Endodermal cell (in vitro differentiated cells): Measurements from ENCODE around the gene SSR3. TPM values are rescaled to one million over a fixed set of nuclear protein-coding genes. Genes with fewer than 3 reads are reported as not detected.

ENCODE experiments used
- DNase-seq: peaks from one replicate; pipeline ENCODE4 v3.0.0-alpha.2; 2017
- H3K27ac ChIP-seq: 2 replicates; pipeline ENCODE4 v1.5.1; 2013; ENCODE audit warnings: mild to moderate bottlenecking, low read depth, low read length, moderate library complexity
- H3K27me3 ChIP-seq: 2 replicates; pipeline ENCODE4 v1.6.1; 2013; ENCODE audit warnings: mild to moderate bottlenecking, low read length, moderate library complexity; ENCODE audit not compliant: insufficient read depth, control insufficient read depth, poor library complexity, severe bottlenecking
- H3K36me3 ChIP-seq: 2 replicates; pipeline ENCODE4 v1.7.0; 2013; ENCODE audit warnings: mild to moderate bottlenecking, low read length, moderate library complexity; ENCODE audit not compliant: control insufficient read depth, insufficient read depth
- H3K4me1 ChIP-seq: one replicate; pipeline ENCODE4 v1.7.0; 2013; ENCODE audit warnings: low read length; ENCODE audit not compliant: control insufficient read depth, insufficient read depth
- H3K4me3 ChIP-seq: 2 replicates; pipeline ENCODE4 v1.5.1; 2013; ENCODE audit warnings: mild to moderate bottlenecking, low read length, moderate library complexity
- H3K9ac ChIP-seq: 2 replicates; pipeline ENCODE4 v1.6.1; 2013; ENCODE audit warnings: mild to moderate bottlenecking, low read length, moderate library complexity; ENCODE audit not compliant: poor library complexity, severe bottlenecking; ENCODE audit errors: extremely low read depth
- H3K9me3 ChIP-seq: 2 replicates; pipeline ENCODE4 v1.6.1; 2013; ENCODE audit warnings: mild to moderate bottlenecking, low read length, moderate library complexity; ENCODE audit not compliant: control insufficient read depth
- H3K27ac Mint-ChIP-seq: 2 replicates; pipeline ENCODE4 v1.8.0; 2020; ENCODE audit warnings: mixed read lengths
- H3K27me3 Mint-ChIP-seq: 2 replicates; pipeline ENCODE4 v1.8.0; 2021; ENCODE audit warnings: mild to moderate bottlenecking, mixed read lengths; ENCODE audit not compliant: insufficient read depth
- H3K36me3 Mint-ChIP-seq: 2 replicates; pipeline ENCODE4 v1.8.0; 2020; ENCODE audit warnings: low read depth, mixed read lengths
- H3K4me1 Mint-ChIP-seq: 2 replicates; pipeline ENCODE4 v1.8.0; 2020; ENCODE audit warnings: mixed read lengths
- H3K4me3 Mint-ChIP-seq: 2 replicates; pipeline ENCODE4 v1.8.0; 2020; ENCODE audit warnings: mild to moderate bottlenecking, moderate library complexity, mixed read lengths
- H3K9me3 Mint-ChIP-seq: 2 replicates; pipeline ENCODE4 v1.8.0; 2020; ENCODE audit warnings: mild to moderate bottlenecking, mixed read lengths
- WGBS, 2 experiments: methylation state at CpG; one replicate each; pipeline versions ENCODE4 v1.1.5 to v1.1.7; 2013; ENCODE audit warnings: missing lambda C conversion rate in 2 of 2, mixed read lengths in 1 of 2; ENCODE audit not compliant: insufficient coverage in 1 of 2, insufficient read length in 1 of 2; 5-methylcytosine and 5-hydroxymethylcytosine counted together
- total RNA-seq, 2 donors: library from RNA; stranded (reverse); fragmentation: NEBNext Ultra II Directional in 1 of 2; extraction: Animal tissue kit (Norgen Biotek cat#: 25700) in 1 of 2; gene quantifications; 2 replicates in 1 of 2; 3 replicates in 1 of 2; pipeline ENCODE4 v1.2.1, GENCODE V29; 2021
- TF ChIP-seq, protein P1 (sequence below): fragments of 200-600 bp; sonication (generic); conservative IDR thresholded peaks from 2 replicates; pipeline ENCODE4 v1.5.0; 2021; ENCODE audit warnings: antibody characterized with exemption, mild to moderate bottlenecking

The SSR3 gene
- total RNA-seq, 2 donors from 2014 or later, result 187 to 200 TPM

DNA sequence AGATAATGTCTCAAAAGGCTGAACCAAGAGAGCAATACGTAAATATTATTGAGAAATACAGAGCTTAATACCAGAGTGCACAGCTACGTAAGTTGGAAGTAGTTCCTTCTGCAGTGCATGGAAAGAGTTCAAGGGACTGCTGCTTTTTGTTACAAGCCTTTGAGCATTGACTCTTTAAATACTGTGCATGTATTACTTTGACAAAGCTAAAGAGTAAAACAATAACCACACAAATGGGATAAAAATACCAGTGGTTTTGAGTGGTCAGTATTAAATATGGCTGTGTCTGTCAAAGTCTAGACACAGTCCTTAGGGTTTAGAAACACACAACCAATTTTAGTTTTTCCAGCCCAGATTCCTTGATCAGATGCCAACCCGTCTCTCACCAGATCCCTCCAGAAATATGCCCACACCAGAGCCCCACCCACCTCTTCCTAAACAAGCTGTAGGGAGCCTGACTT is 62.1 kb downstream of the SSR3 start:
- H3K36me3 Mint-ChIP-seq, result no peaks in the 10 kb centered on the region
- Histone ChIP-seq H3K36me3 (no peaks in the 10 kb centered on the region), H3K27me3 (no peaks in the 10 kb centered on the region), H3K4me3 (no peak overlapping the region), H3K9ac (no peak overlapping the region), H3K27ac (no peak overlapping the region), H3K4me1 (no peaks in the 10 kb centered on the region), H3K9me3 (peaks cover 6% of the 10 kb centered on the region)
- WGBS, 2 experiments, result 89 to 90% methylated on average over 2 to 3 of the region's 3 CpGs
- no peak for DNase-seq
- H3K27ac Mint-ChIP-seq, result no peak overlapping the region
- no peaks in the 10 kb centered on the region for H3K27me3 Mint-ChIP-seq
- peaks cover 12% of the 10 kb centered on the region for H3K9me3 Mint-ChIP-seq
- H3K4me3 Mint-ChIP-seq, result no peak overlapping the region
- TF ChIP-seq, protein P1, sequence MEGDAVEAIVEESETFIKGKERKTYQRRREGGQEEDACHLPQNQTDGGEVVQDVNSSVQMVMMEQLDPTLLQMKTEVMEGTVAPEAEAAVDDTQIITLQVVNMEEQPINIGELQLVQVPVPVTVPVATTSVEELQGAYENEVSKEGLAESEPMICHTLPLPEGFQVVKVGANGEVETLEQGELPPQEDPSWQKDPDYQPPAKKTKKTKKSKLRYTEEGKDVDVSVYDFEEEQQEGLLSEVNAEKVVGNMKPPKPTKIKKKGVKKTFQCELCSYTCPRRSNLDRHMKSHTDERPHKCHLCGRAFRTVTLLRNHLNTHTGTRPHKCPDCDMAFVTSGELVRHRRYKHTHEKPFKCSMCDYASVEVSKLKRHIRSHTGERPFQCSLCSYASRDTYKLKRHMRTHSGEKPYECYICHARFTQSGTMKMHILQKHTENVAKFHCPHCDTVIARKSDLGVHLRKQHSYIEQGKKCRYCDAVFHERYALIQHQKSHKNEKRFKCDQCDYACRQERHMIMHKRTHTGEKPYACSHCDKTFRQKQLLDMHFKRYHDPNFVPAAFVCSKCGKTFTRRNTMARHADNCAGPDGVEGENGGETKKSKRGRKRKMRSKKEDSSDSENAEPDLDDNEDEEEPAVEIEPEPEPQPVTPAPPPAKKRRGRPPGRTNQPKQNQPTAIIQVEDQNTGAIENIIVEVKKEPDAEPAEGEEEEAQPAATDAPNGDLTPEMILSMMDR, result no peak
- peaks cover 2% of the 10 kb centered on the region for H3K4me1 Mint-ChIP-seq

DNA sequence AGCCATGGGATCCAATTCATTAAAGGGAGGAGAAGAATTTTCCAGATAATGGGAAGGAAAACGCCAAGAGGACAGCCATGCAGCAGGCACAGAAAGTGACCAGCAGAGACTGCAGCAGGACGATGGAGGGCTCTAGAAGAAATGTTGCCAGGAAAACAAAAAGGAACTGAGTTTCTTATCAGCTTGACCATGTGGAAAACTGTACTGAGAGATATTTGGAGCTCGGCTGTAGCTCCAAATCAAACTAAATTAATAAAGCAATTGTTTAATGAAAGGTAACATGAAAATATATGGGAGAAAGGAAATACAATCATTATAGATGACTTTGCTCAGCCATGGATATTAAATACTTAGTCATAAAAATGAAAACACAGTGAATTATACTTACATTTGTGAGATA is 63.7 kb downstream of the SSR3 start:
- no peaks in the 10 kb centered on the region for H3K27me3 ChIP-seq
- no peak overlapping the region for H3K4me3 Mint-ChIP-seq
- peaks cover 2% of the 10 kb centered on the region for H3K4me1 Mint-ChIP-seq
- TF ChIP-seq, protein P1, result no peak
- H3K27ac ChIP-seq, result no peak overlapping the region
- no peak overlapping the region for H3K4me3 ChIP-seq
- H3K9me3 Mint-ChIP-seq, result peaks cover 6% of the 10 kb centered on the region
- no peak overlapping the region for H3K9ac ChIP-seq
- H3K27ac Mint-ChIP-seq, result no peak overlapping the region
- H3K36me3 ChIP-seq, result no peaks in the 10 kb centered on the region
- no peaks in the 10 kb centered on the region for H3K27me3 Mint-ChIP-seq
- peaks cover 6% of the 10 kb centered on the region for H3K9me3 ChIP-seq
- WGBS, 2 experiments, result 87 to 88% methylated on average over 2 to 3 of the region's 3 CpGs
- no peaks in the 10 kb centered on the region for H3K4me1 ChIP-seq
- DNase-seq, result no peak
- H3K36me3 Mint-ChIP-seq, result no peaks in the 10 kb centered on the region

Other genes with a start within 250 kb of the SSR3 start
- gene TIPARP, start 119.5 kb upstream of the SSR3 start, total RNA-seq, result 10 to 100 TPM; 27.1 to 34.3 TPM